H1 (cell line): ENCODE data around the gene TTYH2. TPM values are rescaled to one million over a fixed set of nuclear protein-coding genes. Genes with fewer than 3 reads are reported as not detected.

Source experiments
- CTCF ChIA-PET: fragments of 300-600 bp; sonication (Branson Sonifier 250); formaldehyde crosslinking; loops from one replicate; lab custom pipeline; 2021; ENCODE audit not compliant: partially characterized antibody; lab: Charles Lee
- POLR2A ChIA-PET: fragments of 300-600 bp; sonication (Branson Sonifier 250); formaldehyde crosslinking; loops from one replicate; lab custom pipeline; 2021; ENCODE audit warnings: inconsistent platforms; ENCODE audit not compliant: partially characterized antibody; lab: Charles Lee
- DNase-seq, 2 experiments: peaks; one replicate each; pipeline versions ENCODE4 v3.0.0 to v3.0.0-alpha.2; 2010 to 2022; ENCODE audit warnings: low spot score in 2 of 2, low read depth in 1 of 2, mixed read lengths in 1 of 2
- FAIRE-seq: peaks from 2 replicates; lab custom pipeline; 2011; peaks lifted over from hg19 to GRCh38; lab: Jason Lieb, UNC
- H2AFZ ChIP-seq: 2 replicates; pipeline ENCODE4 v1.8.1; 2012; ENCODE audit warnings: low read length, inconsistent platforms
- H2AK5ac ChIP-seq: 2 replicates; pipeline ENCODE4 v1.6.1; 2013; ENCODE audit warnings: low read depth, low read length
- H2BK120ac ChIP-seq: replicated peaks from 2 replicates; pipeline ENCODE3; 2013; ENCODE audit warnings: low read depth, low read length, inconsistent platforms
- H2BK12ac ChIP-seq: 2 replicates; pipeline ENCODE4 v1.6.1; 2013; ENCODE audit warnings: low read depth, low read length
- H2BK15ac ChIP-seq: 2 replicates; pipeline ENCODE4 v1.6.1; 2013; ENCODE audit warnings: low read length
- H2BK20ac ChIP-seq: 2 replicates; pipeline ENCODE4 v1.6.1; 2013; ENCODE audit warnings: low read length
- H2BK5ac ChIP-seq: 2 replicates; pipeline ENCODE4 v1.6.1; 2013; ENCODE audit warnings: low read depth, low read length
- H3K14ac ChIP-seq: 2 replicates; pipeline ENCODE4 v1.6.1; 2013; ENCODE audit warnings: inconsistent platforms; ENCODE audit not compliant: insufficient read length
- H3K18ac ChIP-seq: 2 replicates; pipeline ENCODE4 v1.6.1; 2013; ENCODE audit warnings: low read length; ENCODE audit errors: extremely low read depth
- H3K23ac ChIP-seq: 2 replicates; pipeline ENCODE4 v1.6.1; 2013; ENCODE audit warnings: inconsistent platforms; ENCODE audit not compliant: insufficient read length
- H3K23me2 ChIP-seq: 2 replicates; pipeline ENCODE4 v1.6.1; 2013; ENCODE audit warnings: low read depth, low read length
- H3K27ac ChIP-seq: 2 replicates; pipeline ENCODE4 v1.6.1; 2011; ENCODE audit warnings: low read depth, low read length, inconsistent platforms
- H3K27me3 ChIP-seq, 4 experiments: replicated peaks in 1 of 4; 1 replicate in 1 of 4; 2 replicates in 3 of 4; pipeline versions ENCODE4 v1.6.1 to v1.8.1; 2011 to 2013; ENCODE audit warnings: low read length in 3 of 4, mild to moderate bottlenecking in 3 of 4, inconsistent platforms in 2 of 4, mixed read lengths in 2 of 4, moderate library complexity in 1 of 4; ENCODE audit not compliant: control insufficient read depth in 3 of 4, insufficient read depth in 3 of 4; ENCODE audit errors: extremely low read depth in 1 of 4
- H3K36me3 ChIP-seq, 4 experiments: 2 replicates each; pipeline versions ENCODE4 v1.6.1 to v1.8.1; 2011 to 2013; ENCODE audit warnings: mild to moderate bottlenecking in 4 of 4, low read length in 3 of 4, moderate library complexity in 2 of 4, control low read depth in 1 of 4, inconsistent platforms in 1 of 4; ENCODE audit not compliant: insufficient read depth in 4 of 4, control insufficient read depth in 2 of 4
- H3K4ac ChIP-seq: replicated peaks from 2 replicates; pipeline ENCODE3; 2013; ENCODE audit warnings: low read length, low read depth, mixed read lengths, inconsistent platforms; ENCODE audit not compliant: insufficient read length
- H3K4me1 ChIP-seq, 4 experiments: replicated peaks in 1 of 4; 1 replicate in 1 of 4; 2 replicates in 3 of 4; pipeline versions ENCODE4 v1.6.1 to v1.8.1; 2011 to 2013; ENCODE audit warnings: low read length in 3 of 4, inconsistent platforms in 2 of 4, mixed read lengths in 1 of 4; ENCODE audit not compliant: insufficient read depth in 4 of 4, control insufficient read depth in 3 of 4
- H3K4me2 ChIP-seq, 2 experiments: 2 replicates each; pipeline versions ENCODE4 v1.6.1 to v1.8.1; 2011 to 2013; ENCODE audit warnings: low read depth in 2 of 2, low read length in 2 of 2, control low read depth in 1 of 2, inconsistent platforms in 1 of 2, mild to moderate bottlenecking in 1 of 2; ENCODE audit not compliant: insufficient read depth in 1 of 2
- H3K4me3 ChIP-seq, 4 experiments: fragments of 200-600, 300-600 bp in 1 of 4; sonication (generic), shearing (Covaris generic), sonication (Bioruptor Twin) in 1 of 4; 2 replicates each; pipeline versions ENCODE4 v1.5.1 to v1.8.1; 2011 to 2016; ENCODE audit warnings: low read length in 4 of 4, low read depth in 3 of 4, control low read depth in 2 of 4, inconsistent platforms in 2 of 4, mild to moderate bottlenecking in 2 of 4, mixed read lengths in 1 of 4, moderate library complexity in 1 of 4; ENCODE audit not compliant: insufficient read depth in 2 of 4; ENCODE audit errors: extremely low read depth in 1 of 4
- H3K56ac ChIP-seq: replicated peaks from 2 replicates; pipeline ENCODE3; 2013; ENCODE audit warnings: low read depth, mild to moderate bottlenecking, mixed read lengths, low read length, inconsistent platforms; ENCODE audit not compliant: insufficient read length
- H3K79me1 ChIP-seq: 2 replicates; pipeline ENCODE4 v1.6.1; 2013; ENCODE audit warnings: low read depth, low read length, control low read depth
- H3K79me2 ChIP-seq, 2 experiments: 2 replicates each; pipeline versions ENCODE4 v1.6.1 to v1.8.1; 2012 to 2013; ENCODE audit warnings: low read length in 2 of 2, mild to moderate bottlenecking in 2 of 2, inconsistent platforms in 1 of 2; ENCODE audit not compliant: insufficient read depth in 2 of 2, control insufficient read depth in 1 of 2
- H3K9ac ChIP-seq, 4 experiments: replicated peaks in 1 of 4; 1 replicate in 1 of 4; 2 replicates in 3 of 4; pipeline versions ENCODE4 v1.6.1 to v1.8.1; 2011 to 2013; ENCODE audit warnings: low read depth in 3 of 4, low read length in 3 of 4, control low read depth in 2 of 4, mild to moderate bottlenecking in 2 of 4, moderate library complexity in 2 of 4, inconsistent platforms in 1 of 4; ENCODE audit errors: extremely low read depth in 1 of 4
- H3K9me3 ChIP-seq, 2 experiments: 2 replicates each; pipeline versions ENCODE4 v1.6.1 to v1.8.1; 2012 to 2013; ENCODE audit warnings: mild to moderate bottlenecking in 2 of 2, moderate library complexity in 2 of 2, control low read depth in 1 of 2, inconsistent platforms in 1 of 2, low read depth in 1 of 2, low read length in 1 of 2, mixed read lengths in 1 of 2; ENCODE audit not compliant: insufficient read depth in 2 of 2
- H4K20me1 ChIP-seq, 2 experiments: replicated peaks in 1 of 2; 2 replicates each; pipeline versions ENCODE3 to v1.8.1; 2011 to 2013; ENCODE audit warnings: inconsistent platforms in 2 of 2, low read length in 2 of 2, mild to moderate bottlenecking in 1 of 2; ENCODE audit not compliant: insufficient read depth in 2 of 2, control insufficient read depth in 1 of 2
- H4K5ac ChIP-seq: 2 replicates; pipeline ENCODE4 v1.6.1; 2013; ENCODE audit warnings: low read length, low read depth, mixed read lengths, inconsistent platforms; ENCODE audit not compliant: insufficient read length
- H4K8ac ChIP-seq: 2 replicates; pipeline ENCODE4 v1.8.0; 2013; ENCODE audit warnings: mild to moderate bottlenecking, moderate library complexity, low read length, inconsistent platforms; ENCODE audit not compliant: insufficient read depth; ENCODE audit errors: extremely low read depth
- H4K91ac ChIP-seq: replicated peaks from 2 replicates; pipeline ENCODE3; 2013; ENCODE audit warnings: low read length, mixed read lengths, inconsistent platforms; ENCODE audit not compliant: insufficient read length
- CTCF ChIP-seq, 3 experiments: IDR thresholded peaks; 1 replicate in 2 of 3; 2 replicates in 1 of 3; pipeline versions ENCODE4 v1.5.1 to v1.6.1; 2011; ENCODE audit warnings: low read length in 3 of 3, mild to moderate bottlenecking in 3 of 3, inconsistent platforms in 2 of 3, low read depth in 1 of 3, moderate library complexity in 1 of 3; ENCODE audit not compliant: insufficient read depth in 1 of 3; ENCODE audit errors: control extremely low read depth in 1 of 3
- RFX5 ChIP-seq: IDR thresholded peaks from 2 replicates; pipeline ENCODE4 v1.6.1; 2011; ENCODE audit warnings: low read depth, low read length, improper control_type of control experiment, borderline replicate concordance
- RNF2 ChIP-seq: fragments of 200-900, 300-1000 bp; sonication (generic); IDR thresholded peaks from 2 replicates; pipeline ENCODE4 v1.7.1; 2016; ENCODE audit warnings: borderline replicate concordance, low read depth, mild to moderate bottlenecking, antibody characterized with exemption, low read length; ENCODE audit not compliant: poor library complexity, severe bottlenecking; ENCODE audit errors: missing control alignments
- SIX5 ChIP-seq: IDR thresholded peaks from 2 replicates; pipeline ENCODE4 v1.6.1; 2011; ENCODE audit warnings: mild to moderate bottlenecking, low read depth, low read length
- TAF1 ChIP-seq: IDR thresholded peaks from 2 replicates; pipeline ENCODE4 v1.6.1; 2011; ENCODE audit warnings: mild to moderate bottlenecking, low read depth, low read length
- WGBS, 2 experiments: shearing (Covaris generic) in 1 of 2; methylation state at CpG; one replicate each; pipeline versions ENCODE4 v1.1.6 to v1.1.7; 2013 to 2015; ENCODE audit warnings: low lambda C conversion rate in 2 of 2, mixed read lengths in 2 of 2, inconsistent platforms in 1 of 2, low coverage in 1 of 2, missing lambda C conversion rate in 1 of 2; ENCODE audit not compliant: insufficient replicate concordance in 2 of 2, insufficient coverage in 1 of 2, insufficient read length in 1 of 2; ENCODE audit errors: extremely low coverage in 1 of 2, missing lambda C conversion rate in 1 of 2; 5-methylcytosine and 5-hydroxymethylcytosine counted together
- polyA plus RNA-seq, 7 experiments: library from polyadenylated mRNA; depleted of rRNA in 3 of 7; stranded (reverse) in 5 of 7; unstranded in 2 of 7; fragments of >200 nt in 5 of 7; fragments of 200-250 nt in 2 of 7; gene quantifications; 1 replicate in 5 of 7; 2 replicates in 1 of 7; 4 replicates in 1 of 7; pipeline versions ENCODE4 v1.2.1 to v1.2.3, GENCODE V29; 2011 to 2013; ENCODE audit warnings: missing spikeins in 2 of 7, mixed read lengths in 2 of 7
- total RNA-seq: library from RNA; stranded (reverse); fragmentation: NEBNext Ultra II Directional; extraction: Animal tissue kit (Norgen Biotek cat#: 25700); gene quantifications from 2 replicates; pipeline ENCODE4 v1.2.1, GENCODE V29; 2021

The TTYH2 gene
- total and polyA plus RNA-seq, 2 of the 8 experiments (the other 6 are each of a cell fraction or from before 2014, with no cell fraction given) = 3.2 to 9.2 TPM

GRCh38 chr17:74217888-74218287 is 4.5 kb downstream of the TTYH2 start:
- Histone ChIP-seq H3K79me2 (no peaks in the 10 kb centered on the region), H2AFZ (no peak overlapping the region), H3K27ac (no peak overlapping the region), H4K20me1 (peaks cover 0 to 1% of the 10 kb centered on the region in 2 experiments), H3K18ac (no peak overlapping the region), H3K14ac (no peak overlapping the region), H3K4me2 (no peak overlapping the region), H3K23me2 (peaks cover 8% of the 10 kb centered on the region), H2BK5ac (no peak overlapping the region), H4K5ac (no peak overlapping the region), H2BK20ac (no peak overlapping the region), H3K9ac (no peak overlapping the region), H3K4me1 (peaks cover 0 to 7% (median 0%) of the 10 kb centered on the region in 4 experiments; a peak in 4 of 7 replicates), H3K4ac (no peak overlapping the region), H3K9me3 (no peaks in the 10 kb centered on the region), H4K8ac (peak overlapping the region; percentile 38; the same call in 1 of the 2 replicates), H3K23ac (no peak overlapping the region), H2BK12ac (no peak overlapping the region), H2AK5ac (no peak overlapping the region), H3K56ac (no peak overlapping the region), H4K91ac (no peak overlapping the region), H3K4me3 (no peak overlapping the region), H3K79me1 (no peaks in the 10 kb centered on the region; the same call in 1 of the 2 replicates), H3K27me3 (peaks cover 1 to 10% (median 6%) of the 10 kb centered on the region in 4 experiments; a peak in 6 of 7 replicates), H3K36me3 (no peaks in the 10 kb centered on the region), H2BK120ac (no peak overlapping the region), H2BK15ac (no peak overlapping the region)
- ChIA-PET POLR2A (interaction anchor here (0.7 to 2.1 kb wide), 5 partner anchors 9 to 19 kb away, joined by 3 to 10 read pairs (median 7); no protein-coding TSS in a partner anchor), CTCF (interaction anchor here (0.8 to 1.7 kb wide), 3 partner anchors 15 to 34 kb away, joined by 3 to 7 read pairs (median 3); partner anchors contain the start of gene RPL38)
- DNase-seq (no peak), FAIRE-seq (no peak)
- TF ChIP-seq RFX5 (no peak), SIX5 (no peak), CTCF (IDR thresholded peaks at IDR 0.05; ENCODE audit: control extremely low read depth in 1 of 3, insufficient read depth in 1 of 3, low read depth in 1 of 3, low read length in 3 of 3) (no peak), RNF2 (no peak), TAF1 (no peak)
- 69% methylated on average over 2 of the region's 2 CpGs; no CpG with 5 or more reads in 1 of the 2 experiments for WGBS, 2 experiments
